HPDE6-E6E7 (cell line): Measurements from ENCODE around the gene TCL1B.
"Not testable (repeated sequence)": the region's sequence is repeated elsewhere in the genome, so short reads cannot be mapped to it uniquely, and the experiment has no call there.

Experiments used
- DNase-seq: peaks from one replicate; pipeline ENCODE4 v3.0.0; 2011; ENCODE audit warnings: missing footprints; ENCODE audit errors: extremely low spot score

Gene TCL1B

GRCh38 chr14:95703341-95703740 is 17.1 kb downstream of the TCL1B start:
- DNase-seq = no peak

GRCh38 chr14:95703805-95704204 is 17.6 kb downstream of the TCL1B start:
- no peak for DNase-seq

- no peak for DNase-seq
Observed at GRCh38 chr14:95705518-95705917, 19.3 kb downstream of the TCL1B start.

- no peak for DNase-seq
Observed at GRCh38 chr14:95707327-95707726, 21.1 kb downstream of the TCL1B start.

- DNase-seq = no peak
Observed at GRCh38 chr14:95710106-95710505, 23.9 kb downstream of the TCL1B start.

GRCh38 chr14:95711476-95712176 is 25.4 kb downstream of the TCL1B start:
- no peak for DNase-seq

GRCh38 chr14:95712398-95712797 is 26.2 kb downstream of the TCL1B start:
- no peak for DNase-seq

- DNase-seq = no peak
Observed at GRCh38 chr14:95713596-95714371, 27.6 kb downstream of the TCL1B start, which contains the start of gene TCL1A. Gene TCL1A, minus strand, starts transcription at chr14:95714125. Its CDS starts 59 bp downstream, at chr14:95714066.

GRCh38 chr14:95722525-95723190 is 36.4 kb downstream of the TCL1B start:
- no peak for DNase-seq

GRCh38 chr14:95725685-95726336 is 39.6 kb downstream of the TCL1B start:
- DNase-seq = no peak

GRCh38 chr14:95727056-95727700 is 41.0 kb downstream of the TCL1B start:
- no peak for DNase-seq

GRCh38 chr14:95729402-95730028 is 43.3 kb downstream of the TCL1B start:
- not testable (repeated sequence) for DNase-seq

- no peak for DNase-seq
Observed at GRCh38 chr14:95730126-95730525, 43.9 kb downstream of the TCL1B start.

GRCh38 chr14:95733212-95733611 is 47.0 kb downstream of the TCL1B start:
- no peak for DNase-seq

GRCh38 chr14:95739356-95739755 is 53.1 kb downstream of the TCL1B start:
- no peak for DNase-seq

- DNase-seq = no peak
Observed at GRCh38 chr14:95741038-95741490, 54.8 kb downstream of the TCL1B start.

- DNase-seq = no peak
Observed at GRCh38 chr14:95741781-95742180, 55.6 kb downstream of the TCL1B start.
